HEK293 (cell line): ENCODE measurements around the gene FSHR.

Source experiments
- ZFP41 ChIP-seq: fragments of 450-650 bp; formaldehyde crosslinking; IDR thresholded peaks from 2 replicates; pipeline ENCODE4 v1.5.1; 2016; ENCODE audit warnings: missing biosample characterization, missing genetic modification characterization, borderline replicate concordance
- ZNF184 ChIP-seq: fragments of 450-650 bp; IDR thresholded peaks from 2 replicates; pipeline ENCODE4 v1.5.1; 2018; ENCODE audit warnings: missing biosample characterization, mild to moderate bottlenecking, missing genetic modification characterization
- ZNF350 ChIP-seq: fragments of 450-650 bp; formaldehyde crosslinking; IDR thresholded peaks from 2 replicates; pipeline ENCODE4 v1.5.0; 2017; ENCODE audit warnings: missing biosample characterization, mild to moderate bottlenecking, missing genetic modification characterization
- TF ChIP-seq, protein P1 (sequence below): fragments of 450-650 bp; formaldehyde crosslinking; IDR thresholded peaks from 2 replicates; pipeline ENCODE4 v1.5.1; 2016; ENCODE audit warnings: missing biosample characterization, missing genetic modification characterization
- TF ChIP-seq, protein P2 (sequence below): fragments of 450-650 bp; formaldehyde crosslinking; IDR thresholded peaks from 2 replicates; pipeline ENCODE4 v1.5.1; 2016; ENCODE audit warnings: missing biosample characterization, missing genetic modification characterization

DNA sequence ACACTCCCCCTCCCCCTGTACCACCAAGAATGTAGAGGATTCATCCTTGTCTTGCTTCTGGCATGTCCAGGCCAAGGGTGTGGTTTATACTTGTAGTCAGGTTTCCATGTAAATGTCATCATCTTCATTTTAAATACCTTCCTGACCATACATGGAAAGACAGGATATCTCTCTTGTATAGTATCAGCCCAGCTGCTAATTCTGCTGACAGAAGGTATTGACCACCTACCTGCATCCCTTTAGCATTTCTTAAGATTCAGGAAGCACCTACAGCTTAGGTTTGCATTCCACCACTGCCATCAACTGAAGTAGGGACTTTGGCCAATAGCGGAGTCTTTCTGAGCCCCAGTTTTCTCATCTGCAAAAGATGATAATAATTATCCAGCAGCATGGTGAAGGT is 22.9 kb upstream of the FSHR start:
- no peak for TF ChIP-seq ZNF184 (tag by site-specific recombination)
- TF ChIP-seq, protein P1, sequence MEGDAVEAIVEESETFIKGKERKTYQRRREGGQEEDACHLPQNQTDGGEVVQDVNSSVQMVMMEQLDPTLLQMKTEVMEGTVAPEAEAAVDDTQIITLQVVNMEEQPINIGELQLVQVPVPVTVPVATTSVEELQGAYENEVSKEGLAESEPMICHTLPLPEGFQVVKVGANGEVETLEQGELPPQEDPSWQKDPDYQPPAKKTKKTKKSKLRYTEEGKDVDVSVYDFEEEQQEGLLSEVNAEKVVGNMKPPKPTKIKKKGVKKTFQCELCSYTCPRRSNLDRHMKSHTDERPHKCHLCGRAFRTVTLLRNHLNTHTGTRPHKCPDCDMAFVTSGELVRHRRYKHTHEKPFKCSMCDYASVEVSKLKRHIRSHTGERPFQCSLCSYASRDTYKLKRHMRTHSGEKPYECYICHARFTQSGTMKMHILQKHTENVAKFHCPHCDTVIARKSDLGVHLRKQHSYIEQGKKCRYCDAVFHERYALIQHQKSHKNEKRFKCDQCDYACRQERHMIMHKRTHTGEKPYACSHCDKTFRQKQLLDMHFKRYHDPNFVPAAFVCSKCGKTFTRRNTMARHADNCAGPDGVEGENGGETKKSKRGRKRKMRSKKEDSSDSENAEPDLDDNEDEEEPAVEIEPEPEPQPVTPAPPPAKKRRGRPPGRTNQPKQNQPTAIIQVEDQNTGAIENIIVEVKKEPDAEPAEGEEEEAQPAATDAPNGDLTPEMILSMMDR (tag by site-specific recombination): no peak
- TF ChIP-seq ZFP41: no peak
- TF ChIP-seq, protein P2, sequence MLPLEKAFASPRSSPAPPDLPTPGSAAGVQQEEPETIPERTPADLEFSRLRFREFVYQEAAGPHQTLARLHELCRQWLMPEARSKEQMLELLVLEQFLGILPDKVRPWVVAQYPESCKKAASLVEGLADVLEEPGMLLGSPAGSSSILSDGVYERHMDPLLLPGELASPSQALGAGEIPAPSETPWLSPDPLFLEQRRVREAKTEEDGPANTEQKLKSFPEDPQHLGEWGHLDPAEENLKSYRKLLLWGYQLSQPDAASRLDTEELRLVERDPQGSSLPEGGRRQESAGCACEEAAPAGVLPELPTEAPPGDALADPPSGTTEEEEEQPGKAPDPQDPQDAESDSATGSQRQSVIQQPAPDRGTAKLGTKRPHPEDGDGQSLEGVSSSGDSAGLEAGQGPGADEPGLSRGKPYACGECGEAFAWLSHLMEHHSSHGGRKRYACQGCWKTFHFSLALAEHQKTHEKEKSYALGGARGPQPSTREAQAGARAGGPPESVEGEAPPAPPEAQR (tag by site-specific recombination): no peak
- no peak for TF ChIP-seq ZNF350 (tag by site-specific recombination)
